HUES64 (cell line): ENCODE measurements around the gene PTRH1.

Experiments
- H3K27ac ChIP-seq: 2 replicates; pipeline ENCODE4 v1.7.0; 2013; ENCODE audit warnings: low read depth, low read length, inconsistent platforms
- H3K27me3 ChIP-seq: 2 replicates; pipeline ENCODE4 v1.6.1; 2013; ENCODE audit warnings: mild to moderate bottlenecking, low read length; ENCODE audit not compliant: insufficient read depth
- H3K36me3 ChIP-seq: 2 replicates; pipeline ENCODE4 v1.6.1; 2013; ENCODE audit warnings: mild to moderate bottlenecking, low read length; ENCODE audit not compliant: insufficient read depth
- H3K4me1 ChIP-seq: 2 replicates; pipeline ENCODE4 v1.6.1; 2013; ENCODE audit warnings: mild to moderate bottlenecking, low read length, moderate library complexity; ENCODE audit not compliant: insufficient read depth
- H3K4me3 ChIP-seq: 2 replicates; pipeline ENCODE4 v1.5.1; 2013; ENCODE audit warnings: mild to moderate bottlenecking, low read length, moderate library complexity
- H3K9ac ChIP-seq: 2 replicates; pipeline ENCODE4 v1.6.1; 2013; ENCODE audit warnings: mild to moderate bottlenecking, low read depth, low read length
- H3K9me3 ChIP-seq: 2 replicates; pipeline ENCODE4 v1.6.1; 2013; ENCODE audit warnings: low read depth, low read length; ENCODE audit not compliant: insufficient read depth
- WGBS: fragments of 150-250, 120-280 bp; methylation state at CpG from one replicate; pipeline ENCODE4 v1.1.7; 2013; ENCODE audit warnings: missing lambda C conversion rate; 5-methylcytosine and 5-hydroxymethylcytosine counted together

The PTRH1 gene

DNA sequence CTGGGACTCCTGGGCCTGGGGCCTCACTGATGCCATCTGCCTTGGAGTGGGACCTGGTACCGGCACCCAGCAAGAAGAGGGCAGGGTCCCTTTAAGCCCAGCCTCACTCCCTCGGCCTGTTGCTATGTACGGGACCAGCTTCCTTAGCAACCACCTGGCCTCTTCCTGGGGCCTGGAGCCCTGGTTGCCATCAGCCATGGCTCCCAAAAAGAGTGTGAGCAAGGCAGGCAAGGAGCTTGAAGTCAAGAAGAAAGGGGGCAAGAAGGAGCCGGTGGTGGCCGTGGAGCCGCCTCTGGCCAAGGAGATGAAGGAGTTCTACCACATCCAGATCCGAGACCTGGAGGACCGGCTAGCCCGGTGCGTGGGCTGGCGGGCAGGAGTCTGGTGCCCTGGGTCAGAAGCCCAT is 8.6 kb downstream of the PTRH1 start, which contains the start of gene CFAP157:
CFAP157 (plus strand) TSS at position 153 of the 406 bp plus-strand sequence; CDS start at position 197, 44 bp downstream.
- 76% methylated on average over 11 of the region's 11 CpGs for WGBS
- H3K27me3 ChIP-seq = no peaks in the 10 kb centered on the region
- no peak within 1 kb of the TSS for H3K9ac ChIP-seq
- peak within 1 kb of the TSS; percentile 18; the same call in 1 of the 2 replicates for H3K4me3 ChIP-seq
- 0 out of 2 replicates have a peak, but pooled peaks cover 4% of the 10 kb centered on the region for H3K4me1 ChIP-seq
- no peak within 1 kb of the TSS for H3K27ac ChIP-seq
- H3K36me3 ChIP-seq = no peaks in the 10 kb centered on the region
- H3K9me3 ChIP-seq = no peaks in the 10 kb centered on the region

DNA sequence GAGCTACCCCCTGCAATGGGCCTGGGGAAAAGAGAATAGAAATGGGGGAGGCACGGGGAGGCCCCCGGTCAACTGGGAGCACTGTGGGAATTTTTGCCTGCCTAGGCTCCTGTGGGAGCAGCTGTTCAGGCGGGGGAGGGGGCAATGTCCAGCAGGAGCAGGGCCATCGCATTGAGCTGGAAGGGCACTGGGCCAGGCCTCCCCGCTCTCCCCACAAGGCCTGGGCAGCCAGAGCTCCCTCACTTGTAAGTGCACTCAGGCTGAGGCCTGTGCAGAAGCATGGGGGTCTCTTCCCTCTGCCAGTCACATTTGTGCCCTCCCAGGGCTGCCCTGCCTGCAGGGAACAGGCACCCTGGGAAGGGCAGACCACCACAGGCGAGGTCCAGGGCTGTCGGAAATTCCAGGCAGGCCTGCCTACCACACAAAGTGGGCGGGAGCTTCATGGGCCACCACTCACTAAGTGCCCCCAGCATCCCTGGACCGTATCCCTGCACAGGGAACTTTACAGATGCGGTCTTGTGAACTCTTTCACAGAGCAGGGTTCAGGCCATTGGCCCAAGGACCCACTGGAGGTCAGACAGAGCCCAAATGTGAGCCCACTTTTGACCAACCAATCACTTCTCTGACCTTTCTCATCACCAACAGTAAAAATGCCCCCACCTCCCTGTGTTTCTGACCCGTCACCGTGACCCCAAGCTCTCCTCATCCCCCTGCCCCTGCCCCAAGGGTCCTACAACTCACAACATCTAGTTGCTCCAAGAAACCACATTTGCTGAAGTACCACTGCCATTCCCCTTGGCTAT is 9.7 kb downstream of the PTRH1 start:
- no peaks in the 10 kb centered on the region for H3K4me1 ChIP-seq
- H3K27ac ChIP-seq = no peak overlapping the region
- H3K27me3 ChIP-seq = no peaks in the 10 kb centered on the region
- no peaks in the 10 kb centered on the region for H3K36me3 ChIP-seq
- H3K4me3 ChIP-seq = no peak overlapping the region
- no peaks in the 10 kb centered on the region for H3K9me3 ChIP-seq
- 86% methylated on average over 12 of the region's 12 CpGs for WGBS
- H3K9ac ChIP-seq = no peak overlapping the region

DNA sequence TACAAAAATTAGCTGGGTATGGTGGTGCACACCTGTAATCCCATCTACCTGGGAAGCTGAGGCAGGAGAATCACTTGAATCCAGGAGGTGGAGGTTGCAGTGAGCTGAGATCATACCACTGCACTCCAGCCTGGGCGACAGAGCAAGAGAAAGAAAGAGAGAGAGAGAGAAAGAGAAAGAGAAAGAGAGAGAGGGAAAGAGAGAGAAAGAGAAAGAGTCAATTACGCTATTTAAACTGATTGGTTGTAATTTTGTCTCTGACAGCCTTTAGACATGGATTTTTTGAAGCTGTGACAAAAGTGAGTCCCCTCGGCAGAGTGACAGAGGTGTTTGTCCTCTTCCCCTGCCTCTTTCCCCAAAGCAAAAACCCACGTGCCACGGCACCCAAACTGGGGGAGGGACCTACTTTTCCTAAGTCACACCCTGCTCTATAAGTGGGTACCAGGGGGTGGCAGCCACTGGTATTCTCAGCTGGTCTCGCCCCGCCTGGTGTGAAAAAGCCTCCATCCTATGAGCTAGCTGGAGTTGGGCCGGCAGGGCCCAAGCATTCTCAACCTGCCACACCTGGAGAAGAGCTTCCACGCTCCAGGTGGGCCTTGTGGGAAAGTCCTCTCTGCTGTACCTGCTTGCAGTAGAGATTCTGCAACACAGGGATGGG is 12.0 kb downstream of the PTRH1 start:
- 84% methylated on average over 9 of the region's 9 CpGs for WGBS
- H3K4me1 ChIP-seq = no peaks in the 10 kb centered on the region
- no peak overlapping the region for H3K27ac ChIP-seq
- H3K9ac ChIP-seq = no peak overlapping the region
- H3K9me3 ChIP-seq = no peaks in the 10 kb centered on the region
- no peaks in the 10 kb centered on the region for H3K27me3 ChIP-seq
- no peak overlapping the region for H3K4me3 ChIP-seq
- H3K36me3 ChIP-seq = no peaks in the 10 kb centered on the region

DNA sequence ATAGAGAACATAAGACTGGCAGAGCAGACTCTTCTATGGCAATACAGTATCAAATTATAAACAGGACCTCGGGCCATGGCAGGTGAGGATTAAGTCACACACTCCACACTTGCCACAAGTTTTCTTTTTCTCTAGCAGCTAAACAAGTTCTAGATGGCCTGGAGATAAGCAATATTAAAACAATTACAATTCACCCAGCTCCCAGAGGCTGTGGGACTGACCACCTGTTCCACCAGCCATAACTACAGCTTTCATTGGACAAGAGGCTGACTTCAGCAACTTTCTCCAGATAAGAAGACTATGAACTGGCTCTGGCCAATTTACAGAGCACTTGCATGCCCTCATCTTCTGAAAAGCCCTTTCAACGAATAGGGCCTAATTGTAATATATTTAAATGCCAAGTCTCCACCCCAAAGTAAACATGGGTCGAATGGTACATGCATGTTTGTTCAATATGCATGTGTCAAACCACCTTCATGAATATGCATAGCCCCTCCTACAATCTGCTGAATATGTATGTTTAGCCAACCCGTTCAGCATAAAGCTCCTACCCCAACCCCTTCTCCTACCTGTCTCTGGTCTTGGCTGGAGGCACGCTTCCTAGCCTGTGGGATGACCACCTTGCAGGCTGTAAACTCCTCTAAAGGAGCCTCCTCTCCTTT is 14.7 kb downstream of the PTRH1 start:
- WGBS = 81% methylated on average over 5 of the region's 5 CpGs
- H3K9me3 ChIP-seq = no peaks in the 10 kb centered on the region
- H3K9ac ChIP-seq = no peak overlapping the region
- no peaks in the 10 kb centered on the region for H3K4me1 ChIP-seq
- H3K27me3 ChIP-seq = no peaks in the 10 kb centered on the region
- no peak overlapping the region for H3K4me3 ChIP-seq
- no peaks in the 10 kb centered on the region for H3K36me3 ChIP-seq
- H3K27ac ChIP-seq = no peak overlapping the region

DNA sequence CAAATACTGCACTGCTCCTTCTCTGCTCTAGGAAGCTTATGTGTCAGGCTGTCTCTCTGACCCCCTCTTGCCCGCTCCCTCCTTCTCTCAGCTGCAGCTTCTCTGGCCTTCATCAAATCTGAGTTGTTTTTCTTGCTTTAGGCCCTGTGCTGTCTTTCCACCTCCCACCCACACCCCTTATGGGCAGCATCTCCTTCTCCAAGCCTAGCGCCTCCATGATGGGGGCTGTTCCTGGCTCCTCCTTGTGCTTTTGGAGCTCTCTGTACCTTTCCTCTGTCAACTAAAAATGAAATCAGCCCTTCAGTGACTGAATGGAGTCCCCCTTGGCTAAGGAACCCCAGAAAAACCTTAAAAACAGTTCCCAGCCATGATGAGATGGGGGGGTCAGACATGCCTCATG is 15.3 kb downstream of the PTRH1 start:
- no peak overlapping the region for H3K27ac ChIP-seq
- no peak overlapping the region for H3K4me3 ChIP-seq
- no peaks in the 10 kb centered on the region for H3K9me3 ChIP-seq
- H3K36me3 ChIP-seq = no peaks in the 10 kb centered on the region
- H3K27me3 ChIP-seq = no peaks in the 10 kb centered on the region
- H3K4me1 ChIP-seq = no peaks in the 10 kb centered on the region
- WGBS = 94% methylated on average over 2 of the region's 2 CpGs
- H3K9ac ChIP-seq = no peak overlapping the region

DNA sequence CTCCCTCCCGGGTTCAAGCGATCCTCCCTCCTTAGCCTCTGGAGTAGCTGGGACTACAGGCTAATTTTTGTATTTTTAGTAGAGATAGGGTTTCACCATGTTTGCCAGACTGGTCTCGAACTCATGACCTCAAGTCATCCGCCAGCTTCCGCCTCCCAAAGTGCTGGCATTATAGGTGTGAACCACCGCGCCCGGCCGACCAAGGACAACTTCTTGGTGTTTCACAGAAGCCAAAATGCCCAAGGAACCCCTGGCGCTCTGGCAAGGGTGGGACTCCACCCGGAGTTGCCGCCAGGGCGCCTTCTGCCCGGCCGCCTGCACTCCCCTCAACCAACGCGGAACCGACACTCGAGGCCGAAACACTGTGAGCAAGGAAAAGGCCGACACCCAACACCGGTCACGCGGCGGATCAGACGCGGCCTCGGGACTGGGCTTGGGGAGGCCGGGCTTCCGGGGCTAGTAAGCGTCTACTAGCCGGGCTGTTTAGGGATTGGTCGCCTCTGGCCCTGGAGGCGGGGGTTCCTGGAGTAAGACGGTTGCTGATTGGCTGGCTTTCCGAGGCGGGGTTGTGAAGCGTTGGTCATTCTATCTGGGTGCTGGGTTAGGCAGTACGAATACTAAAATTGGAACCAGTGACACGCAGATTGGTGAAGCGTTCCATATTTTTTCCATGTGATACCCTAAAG is 16.3 kb downstream of the PTRH1 start:
- H3K27me3 ChIP-seq = no peaks in the 10 kb centered on the region
- no peaks in the 10 kb centered on the region for H3K36me3 ChIP-seq
- H3K9ac ChIP-seq = peak overlapping the region; percentile 52; the same call in 1 of the 2 replicates
- no peak overlapping the region; the same call in 1 of the 2 replicates for H3K27ac ChIP-seq
- H3K4me3 ChIP-seq = peak overlapping the region; percentile 55
- 41% methylated on average over 41 of the region's 41 CpGs for WGBS
- no peaks in the 10 kb centered on the region for H3K9me3 ChIP-seq
- H3K4me1 ChIP-seq = no peaks in the 10 kb centered on the region

DNA sequence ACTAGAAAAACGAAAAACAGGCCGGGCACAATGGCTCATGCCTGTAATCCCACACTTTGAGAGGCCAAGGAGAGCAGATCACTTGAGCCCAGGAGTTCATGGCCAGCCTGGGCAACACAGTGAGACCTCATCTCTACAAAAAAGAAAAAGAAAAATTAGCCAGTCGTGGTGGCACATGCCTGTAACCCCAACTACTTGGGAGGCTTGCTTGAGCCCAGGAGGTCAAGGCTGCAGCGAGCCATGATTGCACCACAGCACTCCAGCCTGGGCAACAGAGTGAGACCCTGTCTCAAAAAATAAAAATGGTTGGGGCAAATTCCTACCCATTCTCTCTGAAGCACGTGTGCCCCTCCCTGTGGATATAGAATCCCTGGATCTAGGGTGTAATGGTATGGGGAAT is 17.1 kb downstream of the PTRH1 start:
- peak overlapping the region; percentile 55; the same call in 1 of the 2 replicates for H3K4me3 ChIP-seq
- H3K9ac ChIP-seq = no peak overlapping the region
- no peak overlapping the region for H3K27ac ChIP-seq
- no peaks in the 10 kb centered on the region for H3K4me1 ChIP-seq
- WGBS = 94% methylated on average over 5 of the region's 5 CpGs
- no peaks in the 10 kb centered on the region for H3K9me3 ChIP-seq
- H3K36me3 ChIP-seq = no peaks in the 10 kb centered on the region
- H3K27me3 ChIP-seq = no peaks in the 10 kb centered on the region

DNA sequence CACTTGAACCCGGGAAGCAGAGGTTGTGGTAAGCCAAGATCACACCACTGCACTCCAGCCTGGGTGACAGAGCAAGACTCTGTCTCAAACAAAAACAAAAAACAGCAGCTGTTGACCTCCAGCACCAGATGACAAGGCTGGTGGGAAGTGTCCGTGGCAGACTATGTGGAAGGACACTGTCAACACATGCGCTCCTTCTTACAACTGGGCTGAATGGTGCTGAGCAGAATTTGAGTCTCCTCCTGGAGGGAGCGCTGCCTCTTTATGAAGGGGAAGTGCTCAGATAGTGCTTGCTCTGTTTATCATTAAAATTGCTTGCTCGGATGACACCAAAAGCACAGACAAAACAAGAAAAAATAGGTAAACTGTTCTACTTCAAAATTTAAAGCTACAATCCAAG is 17.9 kb downstream of the PTRH1 start:
- Histone ChIP-seq H3K27ac (no peak overlapping the region), H3K27me3 (no peaks in the 10 kb centered on the region), H3K36me3 (no peaks in the 10 kb centered on the region), H3K4me1 (no peaks in the 10 kb centered on the region), H3K9me3 (no peaks in the 10 kb centered on the region), H3K4me3 (no peak overlapping the region), H3K9ac (no peak overlapping the region)
- 88% methylated on average over 5 of the region's 5 CpGs for WGBS

DNA sequence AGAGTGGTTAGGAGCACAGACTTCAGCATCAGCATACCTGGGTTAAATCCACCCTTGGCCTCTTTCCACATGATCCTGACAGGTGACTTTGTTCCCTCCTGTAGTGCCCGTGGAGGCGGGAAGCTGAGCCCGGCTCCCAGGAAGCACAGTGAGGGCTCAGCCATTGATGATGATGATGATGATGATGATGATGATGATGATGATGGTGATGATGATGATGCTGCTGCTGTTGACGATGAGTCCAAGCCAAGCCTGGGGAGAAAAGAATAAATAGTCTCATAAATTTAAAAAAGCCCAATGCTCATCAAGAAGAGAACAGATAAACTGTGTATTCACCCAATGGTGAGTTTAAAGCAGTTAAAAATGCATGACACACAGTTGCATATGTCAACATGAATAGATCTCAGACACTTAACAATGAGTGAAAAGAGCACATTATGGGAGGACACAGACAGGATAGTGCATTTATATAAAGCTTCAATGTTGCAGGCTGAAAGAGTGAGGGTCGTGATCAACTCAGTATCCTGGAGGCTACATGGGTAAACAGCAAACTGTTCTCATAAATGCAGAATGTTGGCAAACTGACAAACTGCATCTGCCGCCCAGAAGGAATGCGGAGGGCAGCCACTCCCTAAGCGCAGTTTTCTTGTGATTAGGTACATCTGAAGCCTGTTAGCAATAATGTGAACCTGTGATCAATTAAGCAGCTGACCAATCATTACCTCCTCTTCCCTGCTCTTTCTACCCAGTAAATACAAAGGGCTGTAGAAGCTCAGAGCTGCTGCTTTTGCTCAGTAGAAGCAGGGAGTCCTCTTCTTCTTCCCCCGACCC is 20.4 kb downstream of the PTRH1 start:
- peaks cover under 1% of the 10 kb centered on the region; the same call in 1 of the 2 replicates for H3K36me3 ChIP-seq
- no peak overlapping the region for H3K27ac ChIP-seq
- H3K9me3 ChIP-seq = no peaks in the 10 kb centered on the region
- WGBS = 88% methylated on average over 9 of the region's 9 CpGs
- H3K4me3 ChIP-seq = no peak overlapping the region
- no peaks in the 10 kb centered on the region for H3K4me1 ChIP-seq
- H3K27me3 ChIP-seq = no peaks in the 10 kb centered on the region
- H3K9ac ChIP-seq = no peak overlapping the region

DNA sequence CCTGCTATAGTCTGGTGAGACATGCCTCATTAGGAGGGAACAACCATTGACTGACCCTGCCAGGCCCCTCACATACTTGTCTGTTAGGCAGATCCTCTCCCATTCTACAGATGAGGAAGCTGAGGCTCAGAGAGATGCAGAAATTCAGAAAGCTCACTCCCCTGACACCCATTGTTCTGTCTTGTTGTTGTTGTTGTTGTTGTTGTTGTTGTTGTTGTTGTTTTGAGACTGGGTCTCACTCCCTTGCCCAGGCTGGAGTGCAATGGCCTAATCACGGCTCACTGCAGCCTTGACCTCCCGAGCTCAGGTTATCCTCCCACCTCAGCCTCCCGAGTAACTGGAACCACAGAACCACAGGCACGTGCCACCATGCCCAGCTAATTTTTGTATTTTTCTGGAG is 21.8 kb downstream of the PTRH1 start:
- Histone ChIP-seq H3K4me1 (no peaks in the 10 kb centered on the region), H3K4me3 (no peak overlapping the region), H3K9me3 (no peaks in the 10 kb centered on the region), H3K27ac (no peak overlapping the region), H3K9ac (no peak overlapping the region), H3K27me3 (no peaks in the 10 kb centered on the region), H3K36me3 (peaks cover 13% of the 10 kb centered on the region)
- 95% methylated on average over 4 of the region's 4 CpGs for WGBS
